Measurements from ENCODE around the gene GNS.
"Not testable (repeated sequence)": the region's sequence is repeated elsewhere in the genome, so short reads cannot be mapped to it uniquely, and the experiment has no call there.

The GNS gene

GRCh38 chr12:64779354-64779974, 20.3 kb upstream of the GNS start:
- DNase-seq (ENCODE audit: low spot score) = no peak

GRCh38 chr12:64775147-64775736, 16.0 kb upstream of the GNS start:
- not testable (repeated sequence) for DNase-seq (ENCODE audit: low spot score)

GRCh38 chr12:64773386-64773785, 14.2 kb upstream of the GNS start:
- DNase-seq (ENCODE audit: low spot score) = no peak

GRCh38 chr12:64767495-64767894, 8.3 kb upstream of the GNS start:
- DNase-seq (ENCODE audit: low spot score) = no peak

GRCh38 chr12:64760808-64761573, 1.8 kb upstream of the GNS start:
- no peak for DNase-seq (ENCODE audit: low spot score)

- no peak for DNase-seq (ENCODE audit: low spot score)
Measured at GRCh38 chr12:64757771-64758170, 1.4 kb downstream of the GNS start.

GRCh38 chr12:64756376-64756775, 2.8 kb downstream of the GNS start:
- no peak for DNase-seq (ENCODE audit: low spot score)

- no peak for DNase-seq (ENCODE audit: low spot score)
Measured at GRCh38 chr12:64753427-64753826, 5.8 kb downstream of the GNS start.

- DNase-seq (ENCODE audit: low spot score) = no peak
Measured at GRCh38 chr12:64752833-64753238, 6.4 kb downstream of the GNS start.

- no peak for DNase-seq (ENCODE audit: low spot score)
Measured at GRCh38 chr12:64752032-64752431, 7.2 kb downstream of the GNS start.

- DNase-seq (ENCODE audit: low spot score) = no peak
Measured at GRCh38 chr12:64749461-64750200, 9.6 kb downstream of the GNS start.

GRCh38 chr12:64747695-64748094, 11.5 kb downstream of the GNS start:
- no peak for DNase-seq (ENCODE audit: low spot score)

GRCh38 chr12:64746663-64747062, 12.5 kb downstream of the GNS start:
- DNase-seq (ENCODE audit: low spot score) = no peak

GRCh38 chr12:64745980-64746379, 13.2 kb downstream of the GNS start:
- DNase-seq (ENCODE audit: low spot score) = no peak

GRCh38 chr12:64745259-64745807, 13.9 kb downstream of the GNS start:
- no peak for DNase-seq (ENCODE audit: low spot score)

- DNase-seq (ENCODE audit: low spot score) = peak; percentile 56
Measured at GRCh38 chr12:64744422-64745258, 14.6 kb downstream of the GNS start.

GRCh38 chr12:64743206-64743605, 16.0 kb downstream of the GNS start:
- DNase-seq (ENCODE audit: low spot score) = no peak

- DNase-seq (ENCODE audit: low spot score) = no peak
Measured at GRCh38 chr12:64742416-64742815, 16.8 kb downstream of the GNS start.

- no peak for DNase-seq (ENCODE audit: low spot score)
Measured at GRCh38 chr12:64740646-64741045, 18.6 kb downstream of the GNS start.

GRCh38 chr12:64739778-64740177, 19.4 kb downstream of the GNS start:
- no peak for DNase-seq (ENCODE audit: low spot score)

GRCh38 chr12:64737539-64737938, 21.7 kb downstream of the GNS start:
- no peak for DNase-seq (ENCODE audit: low spot score)
